HG02852 (cell line): ENCODE measurements around the gene INF2.
"Not testable (repeated sequence)": the region's sequence is repeated elsewhere in the genome, so short reads cannot be mapped to it uniquely, and the experiment has no call there.

Source experiments
- ATAC-seq: cut with Tn5 transposase; IDR thresholded peaks from one replicate; pipeline ENCODE4 v1.9.1; 2021; ENCODE audit warnings: mild to moderate bottlenecking, moderate library complexity; ENCODE audit not compliant: unreplicated experiment

The INF2 gene

DNA sequence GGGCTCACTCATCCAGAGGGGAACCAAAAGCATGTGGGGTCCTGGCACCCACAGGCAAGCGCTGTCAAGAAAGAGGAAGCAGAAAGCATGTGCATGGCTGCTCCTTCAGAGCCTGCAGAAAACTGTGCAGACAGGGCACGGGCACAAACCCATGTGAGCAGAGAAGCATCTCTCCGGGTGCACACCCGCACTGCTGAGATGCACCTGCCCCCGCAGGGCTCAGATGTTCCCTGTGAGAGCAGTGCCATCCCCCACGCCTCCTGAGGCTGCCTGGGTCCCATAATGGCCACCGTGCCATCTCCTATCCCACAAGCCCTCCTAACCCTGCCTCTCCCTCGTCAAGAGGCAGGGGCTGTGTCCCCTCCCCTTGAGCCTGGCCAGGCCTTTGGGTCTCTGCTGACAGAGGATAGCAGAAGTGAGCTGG, 32.3 kb upstream of the INF2 start:
- ATAC-seq: no peak

DNA sequence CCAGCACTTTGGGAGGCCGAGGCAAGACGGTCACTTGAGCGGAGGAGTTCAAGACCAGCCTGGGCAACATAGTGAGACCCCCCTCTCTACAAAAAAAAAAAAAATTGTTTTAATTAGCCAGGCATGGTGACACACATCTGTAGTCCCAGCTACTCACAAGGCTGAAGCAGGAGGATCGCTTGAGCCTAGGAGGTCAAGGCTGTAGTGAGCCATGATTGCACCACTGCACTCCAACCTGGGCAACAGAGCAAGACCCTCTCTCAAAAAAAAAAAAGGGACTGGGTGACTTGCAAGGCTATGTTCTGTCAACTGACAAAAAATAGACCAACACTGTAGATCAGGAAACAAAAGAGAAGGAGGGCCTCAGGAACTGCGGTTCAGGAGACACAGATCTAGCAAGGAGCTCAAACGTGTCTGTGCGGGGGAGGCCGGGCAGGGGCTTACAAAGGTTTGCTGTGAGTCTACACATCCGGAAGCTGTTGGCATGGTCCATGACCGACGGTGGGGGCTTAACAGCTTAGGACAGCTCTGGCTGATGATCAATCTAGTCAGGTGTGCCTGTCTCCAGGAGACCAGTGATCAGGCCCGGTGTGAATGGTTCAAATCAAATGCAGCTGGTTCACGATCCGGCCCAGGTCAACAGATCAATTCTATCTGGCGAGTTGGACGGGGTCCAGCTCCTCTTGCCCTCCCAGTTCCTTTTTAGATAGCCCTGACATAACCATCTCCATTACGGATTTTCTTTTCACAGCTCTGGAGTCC, 31.7 kb upstream of the INF2 start:
- ATAC-seq: peak; percentile 38

- no peak for ATAC-seq
These were observed 31.1 kb upstream of the INF2 start for GRCh38 chr14:104658325-104658712.

DNA sequence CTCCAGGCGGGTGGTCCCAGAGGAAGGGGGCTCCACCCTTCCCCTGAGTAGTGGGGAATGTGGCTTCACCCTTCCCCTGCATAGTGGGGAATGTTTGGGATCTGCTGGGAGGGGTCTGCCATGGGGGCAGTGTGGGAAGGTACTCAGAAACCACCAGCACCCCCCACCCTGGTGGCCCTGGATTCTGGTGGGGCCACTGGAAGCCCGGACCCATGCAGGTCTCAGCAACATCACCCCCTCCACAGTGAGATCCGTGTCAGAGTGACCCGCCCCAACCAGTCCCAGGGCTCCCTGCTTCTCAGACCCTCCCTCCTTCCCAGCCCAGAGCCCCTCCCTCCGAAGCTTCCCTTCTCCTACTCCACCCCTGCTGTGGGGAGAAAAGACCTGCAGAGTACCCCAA, 30.3 kb upstream of the INF2 start:
- ATAC-seq: no peak

DNA sequence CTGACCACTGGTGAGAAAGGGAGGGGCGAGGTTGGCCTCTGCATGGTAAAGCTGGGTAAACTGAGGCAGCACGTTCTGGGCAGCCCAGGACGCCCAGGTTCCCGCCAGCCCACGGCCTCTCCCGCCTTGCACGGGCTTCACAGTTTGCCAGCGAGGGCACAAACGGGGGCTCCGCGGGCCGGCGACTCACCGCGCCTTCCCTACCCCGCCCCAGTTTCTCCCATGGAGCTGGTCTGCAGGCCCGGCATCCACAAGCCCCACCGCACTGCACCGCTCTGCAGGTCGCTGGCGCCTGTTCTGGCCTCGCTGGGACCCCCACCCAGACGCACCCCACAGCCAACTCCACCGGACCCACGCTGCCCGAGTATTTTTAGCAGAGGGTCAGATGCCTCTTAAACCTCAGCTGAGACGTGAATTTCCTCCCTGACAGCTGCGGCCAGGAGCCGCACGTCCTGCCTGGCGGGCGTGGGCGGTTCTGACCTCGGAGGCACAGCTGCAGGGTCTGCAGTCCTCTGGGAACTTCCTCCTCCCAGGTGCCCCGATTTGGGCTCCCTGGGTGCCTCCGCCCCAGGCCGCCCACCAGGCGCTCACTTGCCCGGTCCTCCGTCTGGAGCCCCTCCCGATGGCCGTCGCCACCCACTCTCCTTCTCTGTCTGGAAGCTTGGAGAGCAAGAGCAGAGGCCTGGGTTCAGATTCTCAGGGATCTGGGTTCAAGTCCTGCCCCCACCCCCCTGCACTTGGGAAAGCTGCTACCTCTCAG, 29.5 kb upstream of the INF2 start:
- no peak for ATAC-seq

GRCh38 chr14:104660597-104660996, 28.8 kb upstream of the INF2 start:
- ATAC-seq: peak; percentile 30

GRCh38 chr14:104661086-104661485, 28.3 kb upstream of the INF2 start:
- no peak for ATAC-seq

DNA sequence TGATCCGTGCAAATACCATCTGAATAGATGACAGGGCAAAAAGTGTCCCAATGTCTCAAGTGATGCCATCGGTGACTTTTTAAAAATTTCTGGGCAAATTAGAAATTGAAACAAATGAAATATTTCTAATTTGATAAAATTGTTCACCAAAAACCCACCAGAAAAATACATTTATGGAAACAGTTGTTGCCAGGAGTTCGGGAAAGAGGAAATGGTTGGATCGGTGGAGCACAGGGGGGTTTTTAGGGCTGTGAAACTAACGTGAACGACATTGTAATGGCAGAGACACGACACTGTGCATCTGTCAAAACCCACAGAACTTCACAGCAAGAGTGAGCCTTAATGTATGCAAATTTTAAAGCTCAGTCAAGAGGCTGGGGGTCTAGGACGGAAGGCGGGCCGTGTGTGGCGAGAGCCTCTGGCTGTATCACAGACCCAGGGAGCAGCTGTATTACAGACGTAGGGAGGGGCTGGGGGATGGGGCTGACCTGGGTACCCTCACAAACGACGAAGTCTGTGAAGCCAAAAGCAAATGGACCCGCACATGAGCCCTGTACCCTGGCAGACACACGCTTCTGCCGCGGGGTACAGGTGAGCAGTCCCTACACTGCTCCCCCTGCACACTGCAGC, 27.8 kb upstream of the INF2 start:
- ATAC-seq: not testable (repeated sequence)

- not testable (repeated sequence) for ATAC-seq
These were observed 26.9 kb upstream of the INF2 start for GRCh38 chr14:104662472-104662871.

DNA sequence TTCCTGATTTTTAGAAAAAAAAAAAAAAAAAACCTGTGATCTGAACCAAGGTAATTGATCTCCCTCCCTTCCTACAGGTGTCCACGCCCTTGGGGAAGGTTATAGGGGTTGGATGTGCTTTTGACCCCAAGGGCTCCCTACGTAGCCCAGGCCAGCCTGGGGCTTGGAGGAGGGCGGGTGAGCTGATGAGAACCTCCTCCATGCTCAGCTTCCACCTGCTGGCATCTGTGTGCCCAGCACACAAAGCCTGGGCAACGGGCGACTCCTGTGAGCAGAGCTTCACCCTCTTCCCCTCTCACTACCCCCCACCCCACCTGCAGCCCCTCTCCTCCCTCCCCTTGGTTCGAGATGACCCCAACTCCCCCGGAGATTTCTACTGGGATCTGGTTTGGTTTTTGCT, 25.3 kb upstream of the INF2 start:
- ATAC-seq: no peak

DNA sequence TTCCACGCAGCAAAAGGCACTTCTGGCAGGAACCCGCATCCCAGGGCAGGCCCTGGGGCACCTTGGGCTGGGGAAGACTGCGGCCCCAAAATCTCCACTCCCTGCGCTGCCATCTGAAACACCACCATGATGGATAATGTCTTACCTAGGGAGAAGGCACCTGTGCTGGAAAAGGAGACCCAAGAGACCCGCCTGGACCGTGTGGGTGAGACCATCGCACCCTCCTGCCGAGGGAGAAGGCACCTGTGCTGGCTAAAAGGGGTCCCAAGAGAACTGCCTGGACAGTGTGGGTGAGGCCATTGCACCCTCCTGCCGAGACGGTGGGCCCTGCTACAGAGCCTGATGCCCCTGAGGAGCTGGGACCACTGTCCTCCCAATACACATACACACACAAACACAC, 24.8 kb upstream of the INF2 start:
- ATAC-seq: no peak

DNA sequence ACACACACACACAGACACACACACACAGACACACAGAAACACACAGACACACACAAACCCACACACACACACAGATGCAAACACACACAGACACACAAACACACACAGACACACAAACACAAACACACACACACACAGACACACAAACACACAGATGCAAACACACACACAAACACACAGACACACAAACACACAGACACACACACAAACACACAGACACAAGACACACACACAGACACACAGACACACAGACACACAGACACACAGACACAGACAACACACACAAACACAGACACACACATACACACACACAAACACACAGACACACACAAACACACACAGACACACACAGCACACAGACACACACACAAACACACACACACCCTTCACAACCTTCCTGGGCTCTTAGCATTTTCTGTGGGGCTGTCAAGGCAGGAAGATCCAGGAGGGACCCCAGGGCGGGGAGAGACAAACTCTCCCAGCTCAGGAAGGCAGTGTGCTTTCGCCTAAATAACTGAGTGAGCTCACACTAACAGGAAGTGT, 24.2 kb upstream of the INF2 start:
- no peak for ATAC-seq

DNA sequence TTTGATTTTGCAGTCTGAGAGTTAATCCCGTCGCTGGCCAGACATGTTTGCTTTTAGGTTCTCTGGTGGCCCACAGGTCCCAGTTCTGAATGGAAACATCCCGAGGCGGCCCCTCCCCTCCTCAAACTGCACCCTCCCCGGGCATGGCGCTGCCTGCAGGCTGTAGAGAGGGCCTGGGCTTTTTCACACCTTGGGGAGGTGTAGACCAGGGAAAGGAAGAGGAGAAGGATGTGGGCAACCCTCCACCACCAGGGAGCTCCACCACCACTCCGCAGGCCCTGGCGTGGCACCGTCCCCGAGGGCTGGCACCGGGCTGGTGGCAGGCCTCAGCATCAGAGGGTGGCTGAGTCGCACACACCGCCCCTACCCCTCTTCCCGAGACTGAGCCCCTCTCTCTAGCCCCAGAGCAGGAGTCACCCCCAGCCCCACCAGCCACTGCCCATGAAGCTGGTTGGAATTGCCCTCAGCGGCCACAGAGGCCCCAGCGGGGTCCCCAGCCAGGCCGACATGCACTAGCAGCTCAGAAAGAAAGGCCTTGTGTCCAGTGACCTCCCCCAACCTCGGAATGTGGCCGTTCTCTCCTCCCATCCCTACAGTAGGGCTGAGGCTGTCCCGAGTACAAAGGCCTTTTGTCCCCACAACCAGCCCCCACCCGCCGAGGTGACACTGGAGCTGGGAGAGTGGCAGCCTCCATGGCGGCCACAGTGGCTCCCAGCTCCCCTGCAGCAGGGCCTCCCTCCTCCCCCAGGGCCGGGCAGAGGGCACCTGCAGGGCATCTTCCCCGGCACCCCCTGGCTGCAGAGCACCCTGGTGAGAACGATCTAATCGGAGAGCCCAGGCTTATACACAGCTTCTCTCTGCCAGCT, 23.5 kb upstream of the INF2 start:
- no peak for ATAC-seq

DNA sequence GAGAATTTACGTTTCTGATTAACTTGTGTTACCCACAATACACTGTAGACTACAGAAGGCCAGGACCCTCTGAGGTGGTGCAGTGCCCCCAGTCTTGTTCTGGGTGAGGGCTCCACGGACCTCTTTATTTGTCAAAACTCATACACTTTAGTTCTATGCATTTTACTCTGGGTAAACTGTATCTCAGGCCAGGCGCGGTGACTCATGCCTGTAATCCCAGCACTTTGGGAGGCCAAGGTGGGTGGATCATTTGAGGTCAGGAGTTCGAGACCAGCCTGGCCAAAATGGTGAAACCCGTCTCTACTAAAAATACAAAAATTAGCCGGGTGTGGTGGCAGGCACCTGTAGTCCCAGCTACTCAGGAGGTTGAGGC, 22.9 kb upstream of the INF2 start:
- not testable (repeated sequence) for ATAC-seq

GRCh38 chr14:104666981-104667380, 22.4 kb upstream of the INF2 start:
- ATAC-seq: no peak

DNA sequence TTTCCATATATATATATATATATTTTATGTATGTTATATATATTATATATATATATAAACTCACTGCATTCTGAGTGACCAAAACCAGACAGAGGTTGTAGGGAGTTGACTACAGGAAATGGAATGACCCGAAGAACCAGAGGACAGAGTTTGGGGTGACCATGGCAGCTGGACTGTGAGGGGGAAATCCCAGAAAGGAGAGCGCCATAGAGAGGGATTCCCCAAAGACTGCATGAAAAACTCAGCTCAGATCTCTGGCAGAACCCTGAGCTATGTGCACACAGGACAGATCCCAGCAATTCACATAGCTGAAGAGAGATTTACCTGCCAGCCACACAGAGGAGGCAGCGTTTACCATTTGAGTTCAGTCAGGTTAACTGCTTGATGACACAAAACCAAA, 19.7 kb upstream of the INF2 start:
- no peak for ATAC-seq

DNA sequence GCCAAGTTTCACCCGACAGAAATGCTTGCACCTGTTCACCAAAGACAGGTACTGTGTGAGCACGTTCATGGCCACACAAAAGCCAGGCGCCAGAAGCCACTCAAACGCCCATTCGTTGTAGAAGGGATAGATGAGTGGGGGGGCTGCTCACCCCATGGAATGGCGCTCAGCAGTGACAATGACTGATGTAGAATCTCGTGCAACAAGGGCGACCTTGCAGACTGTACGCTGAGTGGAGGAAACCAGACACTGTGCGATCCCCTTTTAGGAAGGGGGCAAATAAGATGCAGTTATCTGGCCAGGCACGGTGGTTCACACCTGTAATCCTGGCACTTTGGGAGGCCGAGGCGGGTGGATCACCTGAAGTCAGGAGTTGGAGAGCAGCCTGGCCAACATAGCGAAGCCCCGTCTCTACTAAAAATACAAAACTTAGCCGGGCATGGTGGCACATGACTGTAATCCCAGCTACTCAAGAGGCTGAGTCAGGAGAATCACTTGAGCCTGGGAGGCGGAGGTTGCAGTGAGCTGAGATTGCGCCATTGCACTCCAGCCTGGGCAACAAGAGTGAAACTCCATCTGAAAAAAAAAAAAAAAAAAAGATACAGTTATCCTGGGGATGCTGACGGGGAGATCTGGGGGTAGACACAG, 18.0 kb upstream of the INF2 start:
- ATAC-seq: not testable (repeated sequence)

DNA sequence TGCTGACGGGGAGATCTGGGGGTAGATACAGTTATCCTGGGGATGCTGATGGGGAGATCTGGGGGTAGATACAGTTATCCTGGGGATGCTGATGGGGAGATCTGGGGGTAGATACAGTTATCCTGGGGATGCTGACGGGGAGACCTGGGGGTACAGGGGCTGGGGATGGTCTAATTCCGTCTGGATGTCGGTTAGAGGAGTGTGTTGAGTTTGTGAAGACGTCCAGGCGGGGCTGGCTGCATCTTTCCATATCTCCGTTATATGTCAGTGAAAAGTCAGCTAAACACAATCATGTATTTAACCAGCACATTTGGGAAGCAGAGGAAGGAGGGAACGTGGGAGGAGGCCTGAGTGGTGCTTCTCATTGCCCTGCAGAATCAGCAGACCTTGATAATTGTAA, 17.3 kb upstream of the INF2 start:
- not testable (repeated sequence) for ATAC-seq

DNA sequence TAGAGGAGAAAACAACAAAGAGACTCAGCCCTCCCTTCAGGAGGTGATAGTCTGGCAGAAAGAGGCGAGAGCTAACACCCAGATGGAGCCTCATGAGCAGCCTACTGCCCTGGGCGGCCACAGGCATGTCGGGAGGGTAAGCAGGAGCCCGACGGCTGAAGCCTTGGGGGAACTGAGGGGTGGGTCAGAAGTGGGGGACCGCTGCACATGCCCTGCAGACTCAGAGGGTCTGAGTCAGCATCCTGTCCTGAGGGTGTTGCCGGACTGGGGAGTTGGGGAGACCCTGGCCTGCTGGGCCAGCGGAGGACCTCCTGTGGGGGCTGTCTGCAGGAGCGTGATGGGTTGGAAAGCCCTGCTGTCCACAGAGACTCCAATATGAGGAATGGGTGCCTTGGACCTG, 15.9 kb upstream of the INF2 start:
- no peak for ATAC-seq

- ATAC-seq: no peak
These were observed 14.0 kb upstream of the INF2 start for GRCh38 chr14:104675447-104675846.
